ENCODE data around the gene KIAA0232.
"Not testable (repeated sequence)": the region's sequence is repeated elsewhere in the genome, so short reads cannot be mapped to it uniquely, and the experiment has no call there.

The KIAA0232 gene

DNA sequence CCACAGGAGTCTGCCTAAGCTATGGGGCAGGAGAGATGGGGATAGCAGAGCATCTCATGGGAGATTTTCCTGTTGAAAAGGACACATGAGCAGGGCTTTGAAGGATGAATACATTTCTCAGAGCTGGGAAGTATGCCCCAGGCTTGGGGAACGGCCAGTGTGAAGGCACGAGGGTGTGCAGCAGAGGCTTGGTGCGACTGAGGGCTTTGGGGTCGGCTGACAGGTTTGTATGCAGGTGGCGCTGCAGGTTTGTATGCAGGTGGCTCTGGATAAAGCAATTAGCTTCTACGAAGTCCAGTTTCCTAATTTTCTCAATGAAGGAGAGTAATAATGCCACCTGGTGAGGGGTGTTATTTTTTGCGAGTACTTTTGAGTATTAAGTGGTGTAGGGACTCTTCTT is 6.8 kb upstream of the KIAA0232 start:
- DNase-seq (ENCODE audit: extremely low read depth in 1 of 2, low read depth in 1 of 2): no peak

DNA sequence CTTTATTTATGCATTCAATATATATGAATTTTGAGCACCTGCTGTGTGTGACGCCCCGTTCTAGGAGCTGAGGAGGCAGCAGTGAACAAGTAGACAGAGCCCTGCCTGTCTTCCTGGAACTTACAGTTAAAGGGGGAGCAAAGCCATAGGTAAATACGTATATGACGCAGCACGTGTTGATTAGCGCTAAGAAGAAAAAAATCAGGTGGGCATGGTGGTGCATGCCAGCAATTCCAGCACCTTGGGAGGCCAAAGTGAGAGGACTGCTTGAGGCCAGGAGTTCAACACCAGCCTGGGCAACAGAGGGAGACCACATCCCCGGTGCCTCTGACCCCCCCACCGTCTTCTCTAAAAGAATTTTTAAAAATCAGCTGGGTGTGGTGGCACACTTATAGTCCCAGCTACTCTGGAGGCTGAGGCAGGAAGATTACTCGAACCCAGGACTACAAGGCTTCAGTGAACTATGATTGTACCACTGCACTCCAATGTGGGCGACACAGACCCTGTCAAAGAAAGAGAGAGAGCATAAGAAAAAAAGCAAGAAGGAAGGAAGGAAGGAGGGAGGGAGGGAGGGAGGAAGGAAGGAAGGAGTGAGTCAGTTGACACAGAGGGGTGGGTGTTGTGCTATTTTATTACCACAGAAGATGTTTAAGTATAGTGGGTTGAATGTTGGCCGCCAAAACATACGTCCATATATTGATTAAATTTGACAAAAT is 5.4 kb upstream of the KIAA0232 start:
- DNase-seq (ENCODE audit: extremely low read depth in 1 of 2, low read depth in 1 of 2): no peak

DNA sequence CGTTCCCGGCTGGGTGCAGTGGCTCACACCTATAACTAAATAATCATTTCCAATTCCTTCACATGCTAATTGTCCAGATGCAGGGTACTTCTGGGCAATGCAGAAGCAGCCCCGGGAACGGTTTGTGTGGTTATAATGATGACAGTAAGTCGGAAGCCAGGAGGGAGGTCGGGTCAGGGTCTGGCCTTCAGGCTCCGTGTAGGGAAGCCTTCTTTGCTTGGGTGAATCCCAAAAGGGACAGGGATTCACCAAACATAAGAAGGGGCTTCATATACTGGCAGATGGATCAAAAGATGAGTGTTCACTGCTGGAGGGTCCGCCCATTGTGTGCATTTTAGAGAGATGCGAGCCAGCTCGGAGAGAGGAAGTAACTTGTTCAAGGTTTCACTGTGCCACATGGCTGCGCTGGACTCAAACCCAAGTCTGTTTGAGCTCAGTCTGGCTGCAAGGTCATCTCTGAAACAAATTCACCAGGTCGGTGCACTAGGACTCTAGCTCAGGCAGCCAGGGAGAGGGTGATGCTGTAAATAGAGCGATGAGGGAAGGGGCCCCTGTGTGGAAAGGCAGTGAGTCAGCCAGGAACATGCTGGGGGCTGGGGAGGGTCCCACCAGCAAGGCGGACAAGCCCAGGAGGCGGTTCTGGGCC is 4.8 kb upstream of the KIAA0232 start:
- DNase-seq (ENCODE audit: extremely low read depth in 1 of 2, low read depth in 1 of 2): no peak

- no peak for DNase-seq (ENCODE audit: extremely low read depth in 1 of 2, low read depth in 1 of 2)
These were observed 4.1 kb upstream of the KIAA0232 start for GRCh38 chr4:6778435-6778834.

GRCh38 chr4:6779667-6780565 is 2.6 kb upstream of the KIAA0232 start:
- DNase-seq (ENCODE audit: extremely low read depth in 1 of 2, low read depth in 1 of 2): no peak

DNA sequence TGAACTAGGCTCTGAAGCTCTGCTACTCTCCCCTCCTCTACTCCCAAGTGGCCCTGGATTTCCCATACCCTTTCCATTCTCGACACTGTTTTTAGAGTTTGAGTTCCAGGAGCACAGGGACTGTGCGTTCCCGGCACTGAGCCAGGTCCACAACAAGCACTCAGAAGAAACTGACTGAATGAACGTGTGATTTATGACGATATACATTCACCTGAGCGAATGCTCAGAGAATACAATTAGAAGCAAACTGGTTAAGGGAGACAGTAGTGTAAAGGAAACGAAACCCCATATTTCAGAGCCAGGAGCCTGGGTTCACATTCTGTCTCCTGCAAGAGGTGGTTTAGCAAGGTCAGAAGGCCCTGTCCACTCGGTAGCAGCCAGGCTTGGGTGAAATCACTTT is 1.4 kb upstream of the KIAA0232 start:
- DNase-seq (ENCODE audit: extremely low read depth in 1 of 2, low read depth in 1 of 2): no peak

GRCh38 chr4:6781561-6781960 is 966 bp upstream of the KIAA0232 start:
- DNase-seq (ENCODE audit: extremely low read depth in 1 of 2, low read depth in 1 of 2): no peak

DNA sequence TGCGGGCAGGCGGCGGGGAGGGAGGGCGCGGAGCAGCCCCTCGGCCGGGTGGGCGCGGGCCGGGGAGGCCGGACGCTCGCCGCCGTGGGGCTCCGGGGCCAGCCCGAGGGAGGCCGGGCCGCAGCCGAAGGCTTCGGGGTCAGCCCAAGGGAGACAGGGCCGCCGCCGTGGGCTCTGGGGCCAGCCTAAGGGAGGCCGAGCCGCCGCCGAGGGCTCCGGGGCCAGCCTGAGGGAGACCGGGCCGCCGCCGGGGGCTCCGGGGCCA is 251 bp downstream of the KIAA0232 start:
- DNase-seq (ENCODE audit: extremely low read depth in 1 of 2, low read depth in 1 of 2): no peak

DNA sequence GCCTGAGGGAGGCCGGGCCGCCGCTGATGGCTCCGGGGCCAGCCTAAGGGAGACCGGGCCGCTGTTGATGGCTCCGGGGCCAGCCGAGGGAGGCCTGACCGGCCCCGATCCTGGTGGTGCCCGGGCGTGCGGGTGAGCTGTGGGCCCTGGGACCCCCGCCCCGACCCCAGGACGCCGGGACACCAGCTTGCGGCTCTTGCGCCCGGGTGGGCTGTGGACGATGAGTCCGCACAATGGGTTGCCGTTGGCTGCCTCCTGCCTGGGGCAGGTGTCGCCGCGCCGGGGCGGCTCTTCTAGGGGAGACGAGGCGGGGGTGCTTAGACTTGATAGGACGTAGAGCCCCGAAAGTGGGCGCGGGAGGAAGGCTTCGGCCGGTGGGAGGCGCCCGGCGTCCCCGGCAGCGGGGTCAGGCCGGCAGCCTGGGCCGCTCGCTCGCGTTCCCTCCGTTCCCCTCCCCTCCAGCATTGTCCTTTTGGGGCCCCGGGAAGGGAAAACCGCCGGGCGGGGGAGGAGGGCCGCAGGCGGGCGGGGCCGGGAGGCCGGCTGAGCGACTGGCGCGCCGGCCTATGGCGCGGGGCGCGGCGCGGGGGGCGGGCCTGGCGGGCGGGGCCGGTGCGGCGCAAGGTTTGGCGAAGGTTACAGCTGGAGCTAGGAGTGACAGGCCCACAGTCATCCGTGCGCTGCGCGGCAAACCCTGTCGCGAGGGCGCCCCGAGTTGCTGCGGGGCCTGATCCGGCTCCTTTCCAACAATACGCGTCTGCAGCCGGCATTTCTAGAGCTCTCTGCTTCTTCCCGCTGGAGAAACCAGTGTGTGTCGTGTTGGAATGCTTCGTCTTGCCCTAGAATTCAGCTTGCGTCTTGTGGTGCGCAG is 819 bp downstream of the KIAA0232 start:
- DNase-seq (ENCODE audit: extremely low read depth in 1 of 2, low read depth in 1 of 2): peak; percentile 79 to 82

- DNase-seq (ENCODE audit: extremely low read depth in 1 of 2, low read depth in 1 of 2): no peak
These were observed 3.0 kb downstream of the KIAA0232 start for GRCh38 chr4:6785572-6785925.

GRCh38 chr4:6788123-6788522 is 5.6 kb downstream of the KIAA0232 start:
- DNase-seq (ENCODE audit: extremely low read depth in 1 of 2, low read depth in 1 of 2): no peak

DNA sequence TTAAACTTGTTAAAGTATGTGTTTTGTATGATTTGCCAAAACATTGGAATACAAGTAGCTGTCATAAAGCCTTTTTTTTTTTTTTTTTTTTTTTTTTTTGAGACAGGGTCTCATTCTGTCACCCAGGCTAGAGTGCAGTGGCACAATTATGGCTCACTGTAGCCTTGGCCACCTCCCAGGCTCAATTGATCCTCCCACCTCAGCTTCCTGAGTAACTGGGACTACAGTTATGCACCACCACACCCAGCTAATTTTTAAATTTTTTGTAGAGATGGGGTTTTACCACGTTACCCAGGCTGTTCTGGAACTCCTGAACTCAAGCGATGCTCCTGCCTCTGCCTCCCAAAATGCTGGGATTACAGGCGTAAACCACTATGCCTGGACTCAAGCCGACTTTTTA is 8.7 kb downstream of the KIAA0232 start:
- DNase-seq (ENCODE audit: extremely low read depth in 1 of 2, low read depth in 1 of 2): not testable (repeated sequence)

DNA sequence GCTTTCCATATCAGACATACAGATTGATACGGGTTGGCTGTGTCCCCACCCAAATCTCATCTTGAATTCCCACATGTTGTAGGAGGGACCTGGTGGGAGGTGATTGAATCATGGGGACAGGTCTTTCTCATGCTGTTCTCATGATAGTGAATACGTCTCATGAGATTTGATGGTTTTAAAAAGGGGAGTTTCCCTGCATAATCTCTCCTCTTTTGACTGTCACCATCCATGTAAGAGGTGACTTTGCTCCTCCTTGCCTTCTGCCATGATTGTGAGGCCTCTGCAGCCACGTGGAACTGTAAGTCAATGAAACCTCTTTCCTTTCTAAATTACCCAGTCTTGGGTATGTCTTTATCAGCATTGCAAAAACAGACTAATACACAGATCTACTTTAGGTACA is 9.3 kb downstream of the KIAA0232 start:
- not testable (repeated sequence) for DNase-seq (ENCODE audit: extremely low read depth in 1 of 2, low read depth in 1 of 2)

GRCh38 chr4:6794189-6794588 is 11.7 kb downstream of the KIAA0232 start:
- DNase-seq (ENCODE audit: extremely low read depth in 1 of 2, low read depth in 1 of 2): no peak

DNA sequence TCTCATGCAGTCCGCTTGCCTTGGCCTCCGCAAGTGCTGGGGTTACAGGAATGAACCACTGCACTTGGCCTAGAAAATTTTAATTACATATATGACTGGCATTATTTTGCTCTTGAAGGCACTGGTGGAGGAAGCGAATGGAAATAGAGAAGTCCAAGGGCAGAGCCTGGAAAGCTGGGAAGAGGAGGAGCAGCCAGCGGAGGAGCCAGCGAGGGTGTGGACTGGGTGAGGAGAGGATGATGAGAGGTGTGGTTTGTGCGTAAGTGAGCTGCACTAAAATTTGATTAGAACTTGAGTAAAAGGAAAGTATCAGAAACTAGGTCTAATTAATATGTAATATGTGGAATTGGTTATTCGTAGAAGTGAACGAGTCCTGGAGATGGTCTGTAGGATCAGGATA is 13.3 kb downstream of the KIAA0232 start:
- DNase-seq (ENCODE audit: extremely low read depth in 1 of 2, low read depth in 1 of 2): no peak

DNA sequence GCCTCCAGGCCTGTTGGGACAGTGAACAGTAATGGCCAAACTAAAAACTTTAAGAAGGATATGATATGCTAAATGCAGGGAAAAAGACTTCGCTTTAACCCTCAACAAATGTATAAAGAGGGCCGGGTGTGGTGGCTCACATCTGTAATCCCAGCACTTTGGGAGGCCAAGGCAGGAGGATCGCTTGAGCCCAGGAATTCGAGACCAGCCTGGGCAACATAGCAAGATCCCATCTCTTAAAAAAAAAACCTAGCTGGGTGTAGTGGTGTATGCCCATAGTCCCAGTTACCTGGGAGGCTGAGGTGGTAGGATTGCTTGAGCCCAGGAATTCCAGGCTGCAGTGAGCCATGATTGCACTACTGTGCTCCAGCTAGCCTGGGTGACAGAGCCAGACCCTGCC is 14.8 kb downstream of the KIAA0232 start:
- not testable (repeated sequence) for DNase-seq (ENCODE audit: extremely low read depth in 1 of 2, low read depth in 1 of 2)

DNA sequence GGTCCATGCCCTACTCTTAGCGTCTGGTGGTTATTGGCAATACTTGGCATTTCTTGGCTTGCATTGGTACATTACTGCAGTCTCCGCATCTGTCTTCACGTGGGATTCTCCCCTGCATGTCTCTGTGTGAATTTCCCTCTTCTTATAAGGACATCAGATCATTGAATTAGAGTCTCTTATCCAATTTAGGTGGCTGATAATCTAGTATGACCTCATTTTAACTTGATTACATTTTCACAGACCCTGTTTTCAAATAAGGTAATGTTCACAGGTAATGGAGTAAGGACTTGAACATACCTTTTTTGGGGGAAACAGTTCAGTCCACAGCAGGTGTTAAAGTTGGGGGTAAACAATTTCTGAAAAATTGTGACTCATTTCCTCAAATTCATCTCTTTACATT is 16.6 kb downstream of the KIAA0232 start:
- no peak for DNase-seq (ENCODE audit: extremely low read depth in 1 of 2, low read depth in 1 of 2)

DNA sequence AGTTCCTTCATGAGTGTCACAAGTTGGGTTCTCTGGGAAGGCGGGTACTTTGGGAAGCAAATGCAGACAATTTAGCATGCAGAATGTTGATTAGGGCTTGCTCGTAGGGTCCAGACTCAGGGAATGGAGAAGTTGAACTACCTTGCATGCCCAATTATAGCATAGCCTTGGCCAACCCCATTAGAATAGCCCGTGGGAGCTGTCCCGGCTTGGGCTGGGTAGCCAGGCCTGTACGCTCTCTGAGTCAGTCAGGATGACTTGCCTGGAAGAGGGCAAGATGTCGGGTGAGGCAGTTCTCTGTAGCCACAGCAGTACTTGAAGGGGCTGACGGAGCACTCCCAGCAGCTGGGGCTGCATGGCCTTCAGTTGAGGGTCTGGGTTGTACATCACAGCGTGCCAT is 19.5 kb downstream of the KIAA0232 start:
- DNase-seq (ENCODE audit: extremely low read depth in 1 of 2, low read depth in 1 of 2): no peak

DNA sequence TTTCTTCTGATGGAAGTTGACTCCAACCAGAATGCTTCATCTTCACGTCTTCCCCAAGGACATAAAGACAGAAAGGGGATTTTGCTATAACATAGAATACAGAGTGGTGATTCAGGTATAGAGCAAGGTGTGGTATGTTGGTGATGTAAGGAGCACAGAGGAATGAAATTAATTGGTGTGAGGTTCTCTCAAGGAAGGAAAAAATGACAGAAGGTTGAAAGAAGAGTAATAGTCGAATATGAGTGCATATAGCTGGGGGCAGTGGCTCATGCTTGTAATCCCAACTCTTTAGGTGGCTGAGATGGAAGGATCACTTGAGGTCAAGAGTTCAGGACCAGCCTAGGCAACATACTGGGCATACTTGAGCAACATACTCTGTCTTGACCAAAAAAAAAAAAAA is 20.1 kb downstream of the KIAA0232 start:
- DNase-seq (ENCODE audit: extremely low read depth in 1 of 2, low read depth in 1 of 2): no peak

DNA sequence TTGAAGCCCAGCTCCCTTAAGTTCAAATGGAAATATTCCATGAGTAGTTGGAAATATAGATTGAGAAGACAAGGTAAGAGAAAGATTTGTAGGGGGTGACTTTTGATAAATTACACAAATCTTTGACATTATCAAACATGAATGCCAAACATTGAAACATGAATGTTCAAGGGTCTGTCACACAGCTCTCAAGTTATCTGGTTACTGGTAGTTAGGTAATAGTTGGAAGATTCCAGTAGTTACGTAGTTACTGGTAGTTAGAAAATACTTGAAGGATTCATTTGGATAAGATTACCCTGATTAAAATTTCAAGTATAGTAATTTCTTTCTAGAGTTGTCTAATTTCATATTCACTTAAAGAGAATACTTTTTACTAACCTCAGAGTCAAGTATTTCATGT is 20.7 kb downstream of the KIAA0232 start:
- DNase-seq (ENCODE audit: extremely low read depth in 1 of 2, low read depth in 1 of 2): no peak

- no peak for DNase-seq (ENCODE audit: extremely low read depth in 1 of 2, low read depth in 1 of 2)
These were observed 21.7 kb downstream of the KIAA0232 start for GRCh38 chr4:6804082-6804752.
